HG03095 (cell line): ENCODE data around the gene TSC22D4.
"Not testable (repeated sequence)": the region's sequence is repeated elsewhere in the genome, so short reads cannot be mapped to it uniquely, and the experiment has no call there.

Source experiments
- ATAC-seq: cut with Tn5 transposase; IDR thresholded peaks from one replicate; pipeline ENCODE4 v1.9.1; 2021; ENCODE audit warnings: moderate library complexity; ENCODE audit not compliant: unreplicated experiment

TSC22D4 gene

DNA sequence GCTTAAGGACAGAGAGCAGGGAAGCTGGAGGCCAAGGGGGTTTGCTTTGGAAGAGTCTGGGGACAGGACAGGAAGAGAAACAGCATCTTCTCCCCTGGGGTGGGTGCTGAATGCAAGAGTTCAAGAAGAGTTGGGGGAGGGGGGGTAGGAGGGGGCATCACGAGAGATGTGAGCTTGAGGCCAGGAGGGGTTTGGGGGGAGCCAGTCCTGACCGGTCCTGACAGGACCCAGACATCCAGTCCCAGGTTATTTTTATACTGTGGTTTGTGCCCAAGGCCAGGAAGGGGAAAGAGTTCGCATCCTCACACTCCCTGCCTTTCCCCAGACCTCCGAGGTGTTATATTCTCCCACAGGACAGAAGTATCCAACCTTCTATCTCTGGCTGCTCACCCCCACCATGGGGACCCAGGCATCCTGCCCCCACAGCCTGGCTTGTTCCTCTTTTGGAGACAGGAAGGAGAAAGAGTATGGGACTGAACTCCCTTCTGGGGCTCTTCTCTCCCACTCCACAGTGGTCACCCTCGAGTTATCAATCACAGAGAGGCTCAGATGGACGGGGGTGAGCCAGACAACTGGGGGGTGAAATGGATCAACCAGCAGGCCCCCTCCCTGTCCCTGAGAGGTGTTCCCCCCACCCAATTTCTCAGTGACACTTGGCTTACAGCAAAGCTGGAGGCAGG lies 2.8 kb downstream of the TSC22D4 start:
- no peak for ATAC-seq

GRCh38 chr7:100475549-100475948 lies 3.5 kb downstream of the TSC22D4 start:
- ATAC-seq, result no peak

- ATAC-seq, result no peak
These were observed 6.0 kb downstream of the TSC22D4 start for GRCh38 chr7:100472854-100473499.

GRCh38 chr7:100472121-100472851 lies 6.7 kb downstream of the TSC22D4 start:
- no peak for ATAC-seq

- no peak for ATAC-seq
These were observed 8.0 kb downstream of the TSC22D4 start for GRCh38 chr7:100471021-100471420.

GRCh38 chr7:100469227-100470044 lies 9.6 kb downstream of the TSC22D4 start:
- no peak for ATAC-seq

DNA sequence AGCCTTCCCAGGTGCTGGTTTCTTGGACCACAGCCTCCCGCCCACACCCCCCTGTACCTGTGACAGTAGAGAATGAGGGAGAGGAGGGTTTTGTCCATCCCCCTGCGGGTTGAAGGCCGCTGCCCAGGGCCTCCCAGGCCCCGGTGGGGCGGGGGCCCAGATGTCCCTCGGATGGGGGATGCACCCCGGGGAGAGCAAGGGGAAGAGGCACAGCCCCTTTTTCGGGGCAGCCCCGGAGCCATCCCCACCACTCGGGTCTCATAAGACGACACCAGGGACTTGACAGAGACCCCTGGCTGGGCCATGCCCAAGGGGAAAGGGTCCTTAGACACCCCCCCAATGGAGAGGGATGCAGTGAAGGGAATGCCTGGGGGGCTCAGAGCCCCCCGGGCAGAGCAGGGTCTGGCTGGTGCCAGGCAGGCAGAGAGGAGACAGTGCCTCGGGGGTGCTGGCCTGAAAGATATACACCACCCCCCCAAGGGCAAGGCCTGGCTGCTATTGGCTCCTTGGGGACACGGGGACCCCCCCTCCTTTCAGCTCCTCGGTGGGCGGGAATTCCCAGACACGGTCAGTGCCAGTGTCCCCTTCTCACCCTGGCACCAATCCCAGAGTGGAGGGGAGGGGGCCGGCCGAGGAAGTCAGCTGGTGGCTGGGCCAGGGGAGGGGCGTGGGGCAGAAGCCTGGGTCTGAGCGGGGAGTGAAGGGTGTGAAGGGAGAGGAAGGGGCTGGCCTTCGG lies 11.2 kb downstream of the TSC22D4 start:
- ATAC-seq, result no peak

GRCh38 chr7:100466653-100467605 lies 12.1 kb downstream of the TSC22D4 start:
- ATAC-seq, result no peak

- ATAC-seq, result no peak
These were observed 13.2 kb downstream of the TSC22D4 start for GRCh38 chr7:100465702-100466311.

GRCh38 chr7:100465299-100465698 lies 13.7 kb downstream of the TSC22D4 start:
- no peak for ATAC-seq

GRCh38 chr7:100464791-100465190 lies 14.2 kb downstream of the TSC22D4 start:
- no peak for ATAC-seq

GRCh38 chr7:100464210-100464660 lies 14.8 kb downstream of the TSC22D4 start, which contains the start of gene SPACDR:
Gene SPACDR, minus strand, starts transcription at chr7:100464260. Its CDS starts 235 bp downstream, at chr7:100464025.
- ATAC-seq, result no peak

- ATAC-seq, result no peak
These were observed 22.0 kb downstream of the TSC22D4 start for GRCh38 chr7:100457033-100457432.

GRCh38 chr7:100456562-100456961 lies 22.5 kb downstream of the TSC22D4 start:
- ATAC-seq, result no peak

- no peak for ATAC-seq
These were observed 23.8 kb downstream of the TSC22D4 start for GRCh38 chr7:100455206-100455605.

DNA sequence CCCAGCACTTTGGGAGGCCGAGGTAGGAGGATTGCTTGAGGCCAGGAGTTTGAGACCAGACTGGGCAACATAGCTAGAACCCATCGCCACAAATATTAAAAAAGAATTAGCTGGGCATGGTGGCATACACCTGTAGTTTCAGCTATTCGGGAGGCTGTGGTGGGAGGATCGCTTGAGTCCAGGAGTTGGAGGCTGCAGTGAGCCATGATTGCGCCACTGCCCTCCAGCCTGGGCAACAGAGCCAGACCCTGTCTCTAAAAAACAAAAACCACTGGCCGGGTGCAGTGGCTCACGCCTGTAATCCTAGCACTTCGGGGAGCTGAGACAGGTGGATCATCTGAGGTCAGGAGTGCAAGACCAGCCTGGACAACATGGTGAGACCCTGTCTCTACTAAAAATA lies 25.2 kb downstream of the TSC22D4 start:
- ATAC-seq, result not testable (repeated sequence)

DNA sequence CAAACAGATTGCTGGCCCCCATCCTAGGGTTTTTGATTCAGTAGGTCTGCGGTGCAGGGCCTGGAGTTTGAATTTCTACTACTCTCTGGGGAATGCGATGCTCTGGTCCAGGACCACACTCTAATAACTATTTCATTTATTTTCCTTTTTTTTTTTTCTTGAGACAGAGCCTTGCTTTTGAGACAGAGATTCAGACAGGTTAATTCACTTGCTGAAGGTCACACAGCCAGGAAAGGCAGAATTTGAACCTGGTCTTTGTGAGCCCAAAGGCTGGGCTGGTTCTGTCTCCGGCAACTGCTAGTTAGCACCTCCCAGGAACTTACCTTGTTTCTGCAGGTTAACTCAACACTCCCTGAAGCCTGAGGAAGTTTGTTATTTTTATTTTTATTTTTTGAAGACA lies 26.5 kb downstream of the TSC22D4 start:
- ATAC-seq, result no peak

GRCh38 chr7:100449190-100449795 lies 29.7 kb downstream of the TSC22D4 start:
- ATAC-seq, result no peak
